Kidney (tissue), 14 donors: ENCODE results near the gene FNIP2. TPM values are rescaled to one million over a fixed set of nuclear protein-coding genes. Genes with fewer than 3 reads are reported as not detected.
A peak's percentile ranks its signal among the peaks of the same experiment; 100 is the strongest.

Experiments
- DNase-seq, 5 donors: peaks; one replicate each; pipeline ENCODE4 v3.0.0-alpha.2; 2013 to 2020
- FAIRE-seq: peaks from 2 replicates; lab custom pipeline; 2012; peaks lifted over from hg19 to GRCh38; lab: Jason Lieb, UNC
- H3K27ac ChIP-seq, 2 donors: one replicate each; pipeline ENCODE4 v1.7.0; 2013; ENCODE audit warnings: low read depth in 2 of 2, low read length in 2 of 2, inconsistent platforms in 1 of 2
- H3K27me3 ChIP-seq: one replicate; pipeline ENCODE4 v1.7.1; 2013; ENCODE audit warnings: low read length, inconsistent platforms; ENCODE audit not compliant: control insufficient read depth, insufficient read depth
- H3K36me3 ChIP-seq, 3 donors: one replicate each; pipeline versions ENCODE4 v1.7.0 to v1.7.1; 2013; ENCODE audit warnings: low read length in 3 of 3, control low read depth in 1 of 3, inconsistent platforms in 1 of 3; ENCODE audit not compliant: insufficient read depth in 3 of 3, control insufficient read depth in 2 of 3
- H3K4me1 ChIP-seq, 3 donors: one replicate each; pipeline versions ENCODE4 v1.7.0 to v1.7.1; 2013; ENCODE audit warnings: low read length in 3 of 3, inconsistent platforms in 1 of 3, low read depth in 1 of 3; ENCODE audit not compliant: control insufficient read depth in 2 of 3, insufficient read depth in 2 of 3
- H3K4me3 ChIP-seq, 3 donors: one replicate each; pipeline versions ENCODE4 v1.7.0 to v1.8.1; 2013; ENCODE audit warnings: low read length in 3 of 3, control low read depth in 1 of 3, inconsistent platforms in 1 of 3
- H3K9ac ChIP-seq, 3 donors: one replicate each; pipeline versions ENCODE4 v1.7.0 to v1.7.1; 2013; ENCODE audit warnings: low read length in 3 of 3, control low read depth in 1 of 3, inconsistent platforms in 1 of 3
- H3K9me3 ChIP-seq, 3 donors: one replicate each; pipeline versions ENCODE4 v1.7.0 to v1.7.1; 2013; ENCODE audit warnings: low read length in 3 of 3, control low read depth in 1 of 3, inconsistent platforms in 1 of 3; ENCODE audit not compliant: control insufficient read depth in 2 of 3, insufficient read depth in 1 of 3
- CTCF ChIP-seq: IDR thresholded peaks from 3 replicates; pipeline ENCODE4 v1.5.1; 2012; ENCODE audit warnings: mild to moderate bottlenecking, moderate library complexity, borderline replicate concordance; ENCODE audit not compliant: insufficient read depth; ENCODE audit errors: extremely low read depth
- intact Hi-C: fragments of 100-400 bp; cut with DNase I; formaldehyde crosslinking; loops from one replicate; pipeline ENCODE4 v1.11.1; 2022
- polyA plus RNA-seq: library from polyadenylated mRNA; stranded (reverse); fragments of 350-450 nt; fragmentation: Illumina TruSeq; extraction: RNeasy Lipid Tissue Mini Kit (QIAGEN cat#74804); gene quantifications from one replicate; pipeline ENCODE4 v1.2.3, GENCODE V29; 2014; ENCODE audit warnings: low read depth, low replicate concordance; ENCODE audit not compliant: insufficient read depth
- total RNA-seq: library from RNA; stranded (reverse); fragmentation: NEBNext Ultra II Directional; extraction: Animal tissue kit (Norgen Biotek cat#: 25700); gene quantifications from one replicate; pipeline ENCODE4 v1.2.1, GENCODE V29; 2021
- donor health status: control.
- donor health status: control.
- donor health status: control.
- donor health status: control.
- donor health status: control.
- donor health status: DM: yes; HTN: yes; CAD: no.
- donor health status: Normal renal cell carcinoma (clear cell type).

The FNIP2 gene
- total and polyA plus RNA-seq, 2 donors from 2014 or later: 13.2 to 65.1 TPM

- Histone ChIP-seq H3K4me1 (peaks cover 10 to 63% (median 49%) of the 10 kb centered on the region in 3 donors), H3K9ac (peak overlapping the region in 1 of 3 donors; percentile 19), H3K9me3 (no peaks in the 10 kb centered on the region), H3K27me3 (no peaks in the 10 kb centered on the region), H3K27ac (peak overlapping the region; percentile 44 to 56), H3K4me3 (no peak overlapping the region), H3K36me3 (no peaks in the 10 kb centered on the region)
- intact Hi-C loops: no loop called here
- no peak for DNase-seq
- FAIRE-seq: no peak
- no peak for TF ChIP-seq CTCF
Observed at GRCh38 chr4:158814207-158814606, 45.4 kb downstream of the FNIP2 start.

DNA sequence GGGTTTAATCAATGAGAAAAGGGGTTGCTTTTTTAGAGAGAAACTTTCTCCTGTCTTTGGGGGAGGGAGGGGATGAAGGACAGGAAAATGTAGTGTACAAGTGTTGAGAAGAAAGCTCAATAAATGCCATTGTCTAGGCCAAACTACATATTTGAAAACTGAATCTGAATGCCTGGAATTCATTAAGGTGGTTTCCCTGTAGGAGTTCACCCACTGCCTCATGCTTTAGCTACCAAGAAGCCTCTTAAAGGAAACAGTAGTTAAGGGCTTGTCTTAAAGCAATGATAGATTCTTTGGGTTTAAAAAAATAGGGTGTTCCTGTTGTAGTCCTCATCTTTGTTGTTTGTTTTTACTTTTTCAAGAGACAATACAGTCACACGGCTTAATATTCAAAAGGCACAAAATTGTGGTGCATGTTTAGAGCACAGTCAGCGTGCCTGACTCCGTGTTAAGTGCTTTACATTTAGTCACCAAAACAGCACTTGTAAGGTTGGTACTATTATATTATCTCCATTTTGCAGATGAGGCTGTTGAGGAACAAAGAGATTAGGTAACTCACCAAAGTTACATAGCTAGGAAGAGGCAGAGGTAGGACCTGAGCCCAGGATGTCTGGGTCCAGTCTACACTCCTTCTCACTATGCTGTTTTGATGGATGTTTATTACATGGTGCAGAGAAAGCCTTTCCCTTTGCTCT is 46.0 kb downstream of the FNIP2 start:
- Histone ChIP-seq H3K9me3 (no peaks in the 10 kb centered on the region), H3K36me3 (no peaks in the 10 kb centered on the region), H3K27ac (peak overlapping the region; percentile 44 to 56), H3K27me3 (no peaks in the 10 kb centered on the region), H3K4me3 (no peak overlapping the region), H3K9ac (no peak overlapping the region), H3K4me1 (peaks cover 10 to 63% (median 51%) of the 10 kb centered on the region in 3 donors)
- no peak for FAIRE-seq
- no peak for TF ChIP-seq CTCF
- intact Hi-C loops: no loop called here
- DNase-seq: no peak

DNA sequence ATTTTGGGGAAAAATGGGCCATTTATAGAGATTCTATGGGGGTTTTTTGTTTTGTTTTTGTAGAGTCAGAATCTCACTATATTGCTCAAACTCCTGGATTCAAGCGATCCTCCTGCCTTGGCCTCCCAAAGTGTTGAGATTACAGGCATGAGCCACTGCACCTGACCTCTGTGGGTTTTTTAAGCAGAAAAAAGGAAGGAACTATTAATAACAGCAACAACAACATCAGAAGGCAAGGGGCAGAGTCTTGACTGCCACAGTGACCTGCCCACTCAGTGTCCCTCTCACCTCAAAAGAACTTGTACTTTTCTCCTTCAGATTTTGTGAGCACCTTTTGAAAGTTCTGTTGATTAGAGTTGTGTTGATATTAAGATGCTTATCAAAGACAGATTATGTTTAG is 48.1 kb downstream of the FNIP2 start:
- H3K4me1 ChIP-seq: peaks cover 4 to 61% (median 43%) of the 10 kb centered on the region in 3 donors
- FAIRE-seq: no peak

More for the DNA sequence above, 48.1 kb downstream of the FNIP2 start:
- Histone ChIP-seq H3K36me3 (no peaks in the 10 kb centered on the region), H3K9me3 (no peaks in the 10 kb centered on the region), H3K4me3 (no peak overlapping the region), H3K9ac (no peak overlapping the region), H3K27me3 (no peaks in the 10 kb centered on the region), H3K27ac (peak overlapping the region in 1 of 2 donors; percentile 9)
- intact Hi-C loops: no loop called here
- TF ChIP-seq CTCF: no peak
- no peak for DNase-seq
